Hematopoietic multipotent progenitor cell (in vitro differentiated cells): Measurements from ENCODE around the gene DDR2. TPM values are rescaled to one million over a fixed set of nuclear protein-coding genes. Genes with fewer than 3 reads are reported as not detected.

Experiments
- DNase-seq, 3 donors: peaks; one replicate each; pipeline ENCODE4 v3.0.0-alpha.2; 2011 to 2015; ENCODE audit warnings: low read depth in 2 of 3, low spot score in 2 of 3
- total RNA-seq: library from RNA; depleted of rRNA; stranded (reverse); fragments of >200 nt; gene quantifications from one replicate; pipeline ENCODE4 v1.2.3, GENCODE V29; 2012

Gene DDR2
- total RNA-seq, 1 donor, result 0.27 TPM

DNA sequence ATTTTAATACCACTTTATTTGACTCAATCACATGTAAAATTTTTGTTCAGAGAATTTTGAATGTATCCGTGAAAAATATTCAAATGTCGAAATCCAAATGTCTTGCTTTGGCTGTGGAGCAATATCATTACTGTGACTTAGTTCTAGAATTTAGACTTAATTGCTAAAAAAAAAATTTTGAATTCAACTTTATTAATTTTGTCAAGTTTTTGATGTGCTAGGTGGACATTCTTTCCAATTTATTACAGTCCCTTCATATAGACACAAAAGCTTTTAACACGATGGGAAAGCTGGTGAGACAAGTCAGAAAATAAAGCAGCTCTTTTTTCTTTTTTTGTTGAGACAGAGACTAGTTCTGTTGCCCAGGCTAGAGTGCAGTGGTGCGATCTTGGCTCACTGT, 62.6 kb downstream of the DDR2 start:
- DNase-seq, result no peak

DNA sequence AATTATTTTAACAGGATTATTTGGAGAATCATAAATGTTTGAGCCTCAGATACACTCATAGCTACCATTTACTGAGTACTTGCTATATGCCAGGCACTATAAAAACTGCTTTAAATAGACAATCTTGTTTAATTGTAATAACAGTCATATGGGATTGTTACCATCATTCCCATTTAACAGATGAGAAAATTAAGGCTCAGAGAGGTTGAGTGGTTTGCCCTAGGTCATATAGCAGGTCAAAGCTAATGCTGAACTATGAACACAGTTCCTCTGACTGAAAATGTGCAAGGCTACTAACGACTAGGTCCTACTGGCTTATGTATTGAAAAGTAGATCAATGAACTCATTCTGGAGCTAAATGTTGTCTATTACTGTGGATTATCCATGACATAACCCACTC, 63.4 kb downstream of the DDR2 start:
- DNase-seq, result no peak

DNA sequence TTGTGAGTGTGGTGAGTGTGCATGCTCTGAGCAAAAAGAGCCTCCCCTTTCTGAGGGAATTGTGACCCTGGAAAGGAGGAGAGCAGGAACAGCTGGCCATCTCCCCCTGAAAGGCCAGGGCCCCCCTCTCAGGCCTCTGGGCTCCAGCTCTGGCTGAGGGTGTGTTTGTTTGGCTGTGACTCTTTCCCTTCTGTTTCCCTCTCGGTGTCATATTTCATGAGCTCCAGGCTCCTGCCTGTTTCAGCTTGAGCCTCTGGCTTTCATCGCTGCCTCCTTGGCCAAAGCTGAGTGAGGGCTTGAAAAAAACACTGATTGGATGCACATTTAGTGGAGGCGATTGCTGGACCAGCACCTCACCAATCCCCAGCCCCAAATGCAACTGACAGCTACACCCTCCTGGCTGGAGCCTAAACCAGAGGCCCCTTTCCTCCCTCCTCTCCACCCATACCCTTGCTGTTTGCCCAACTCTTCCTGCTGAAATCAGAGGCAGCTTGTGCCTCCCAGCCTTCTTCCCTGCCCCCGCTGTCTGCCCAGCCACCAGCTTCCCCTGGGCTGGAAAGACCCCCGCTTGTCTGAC, 64.1 kb downstream of the DDR2 start:
- no peak for DNase-seq

DNA sequence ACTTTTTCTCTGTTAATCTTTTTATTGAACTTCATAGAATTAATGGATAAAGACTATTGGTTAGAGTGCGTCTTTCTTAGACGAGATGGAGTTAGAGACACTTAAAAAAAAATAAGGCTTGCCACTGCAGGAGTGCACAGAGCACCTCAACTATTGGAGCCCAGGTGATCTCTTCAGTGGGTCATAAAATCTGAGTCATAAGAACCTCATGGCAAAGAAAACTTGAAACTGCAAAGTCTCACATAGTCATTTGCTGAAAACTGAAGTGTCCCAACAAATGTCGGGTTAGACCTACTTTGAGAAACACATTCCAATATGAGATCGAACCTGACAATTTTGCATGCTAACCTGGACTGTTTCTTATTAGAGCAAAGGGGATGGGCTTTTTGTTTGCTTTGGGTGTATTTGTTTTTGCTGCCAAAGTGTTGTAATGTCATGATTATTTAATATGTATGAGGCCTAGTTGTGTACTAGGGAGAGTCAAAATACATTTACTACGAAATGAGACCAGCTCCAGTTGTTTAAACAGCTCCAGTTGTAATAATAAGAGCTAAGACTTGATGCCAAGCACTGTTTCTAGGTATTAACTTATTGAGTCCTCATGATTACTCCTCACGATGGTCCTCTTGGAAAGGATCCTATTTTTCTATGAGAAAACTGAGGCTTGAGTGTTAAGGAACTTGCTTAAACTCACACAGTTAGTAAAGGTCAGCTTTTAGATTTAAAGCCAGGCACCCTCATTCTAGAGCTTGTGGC, 65.1 kb downstream of the DDR2 start:
- DNase-seq, result no peak

DNA sequence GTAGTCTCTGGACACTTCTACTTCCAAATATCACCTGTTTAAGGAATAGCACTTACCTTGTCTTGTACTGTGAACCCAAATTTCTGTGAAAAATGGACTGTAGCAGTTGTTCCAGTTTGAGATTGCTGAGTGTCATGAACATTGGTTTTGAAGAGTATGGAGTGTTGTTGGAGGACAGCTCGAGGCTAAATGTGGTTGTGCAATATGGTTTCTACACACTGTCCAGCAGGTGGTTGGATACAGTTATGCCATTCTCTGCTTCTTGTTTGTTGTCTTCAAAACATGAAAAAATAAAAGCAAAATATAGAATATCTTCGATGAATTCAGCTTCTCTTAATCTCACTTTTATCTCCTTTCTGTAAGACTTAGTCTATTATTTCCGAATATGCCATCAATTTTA, 67.1 kb downstream of the DDR2 start:
- DNase-seq, result no peak

DNA sequence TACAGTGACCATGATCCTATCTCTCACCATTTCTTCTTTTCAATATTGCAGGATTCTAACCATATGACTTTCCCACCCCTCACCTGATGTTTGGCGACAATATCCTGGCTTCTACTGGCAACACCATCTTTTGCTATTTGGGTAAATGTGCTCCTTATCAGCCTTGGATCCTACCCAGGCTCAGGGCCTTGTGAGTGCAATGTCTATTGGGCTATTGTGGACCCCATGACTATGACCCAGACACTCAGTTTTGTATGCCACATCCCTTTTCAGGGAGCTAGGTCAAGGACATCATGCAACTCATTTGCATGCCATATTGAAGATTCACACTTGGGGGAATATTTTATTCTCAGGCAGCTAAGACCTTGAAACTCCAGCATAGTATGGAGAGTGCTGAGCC, 67.9 kb downstream of the DDR2 start:
- no peak for DNase-seq

DNA sequence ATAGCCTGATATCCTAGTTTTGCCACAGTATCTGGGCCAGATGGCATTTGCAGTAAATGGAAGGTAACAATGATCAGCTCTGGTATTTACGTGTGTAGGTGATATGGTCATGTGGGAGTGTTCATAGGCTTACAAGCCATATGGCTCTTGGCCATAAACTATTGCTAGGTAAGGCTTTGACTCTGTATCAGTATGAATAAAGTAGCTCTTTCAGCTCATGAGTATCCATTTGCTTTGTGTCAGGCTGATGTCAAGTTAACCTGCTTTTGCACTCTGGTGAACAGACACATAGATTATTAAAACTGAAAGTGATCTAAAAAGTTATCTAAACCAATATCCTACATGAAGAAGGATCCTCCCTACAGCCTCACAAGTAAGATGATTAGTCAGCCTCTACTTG, 69.0 kb downstream of the DDR2 start:
- no peak for DNase-seq

DNA sequence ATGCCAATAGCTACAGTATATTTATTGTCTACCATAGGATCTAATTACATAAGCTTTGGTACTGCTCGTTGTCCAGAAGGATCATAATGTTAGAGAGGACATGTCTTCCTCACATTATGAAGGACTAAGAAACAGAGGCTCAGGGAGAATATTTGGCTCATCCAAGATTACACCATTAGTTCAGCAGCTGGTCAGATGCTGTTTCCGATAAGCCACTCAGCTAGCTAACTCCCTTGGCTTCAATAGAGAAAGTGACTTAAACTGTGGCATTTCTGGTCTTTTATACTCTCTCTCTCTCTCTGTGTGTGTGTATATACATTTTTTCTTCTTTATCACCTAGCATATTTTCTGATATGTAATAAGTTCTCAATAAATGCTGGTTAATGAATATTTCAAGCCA, 70.4 kb downstream of the DDR2 start:
- DNase-seq, result no peak

DNA sequence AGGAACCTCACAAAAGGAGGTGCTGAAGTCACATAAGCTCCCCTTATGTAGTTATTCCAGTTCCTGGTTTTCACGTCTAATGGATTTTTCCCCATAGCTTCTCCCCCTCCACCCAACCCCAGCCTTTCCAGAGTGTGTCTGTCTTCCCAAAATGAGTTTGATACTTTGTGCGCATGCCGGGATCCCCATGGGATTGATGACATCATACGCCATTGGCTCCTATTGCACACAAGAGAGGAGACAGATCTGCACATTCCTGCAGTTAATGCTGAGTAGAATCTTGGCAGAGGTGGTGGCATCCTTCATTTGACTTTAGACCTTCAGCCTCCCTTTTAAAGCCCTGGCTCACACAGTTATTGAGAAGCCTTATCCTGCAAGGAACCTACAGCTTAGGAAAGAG, 71.4 kb downstream of the DDR2 start:
- DNase-seq, result no peak

DNA sequence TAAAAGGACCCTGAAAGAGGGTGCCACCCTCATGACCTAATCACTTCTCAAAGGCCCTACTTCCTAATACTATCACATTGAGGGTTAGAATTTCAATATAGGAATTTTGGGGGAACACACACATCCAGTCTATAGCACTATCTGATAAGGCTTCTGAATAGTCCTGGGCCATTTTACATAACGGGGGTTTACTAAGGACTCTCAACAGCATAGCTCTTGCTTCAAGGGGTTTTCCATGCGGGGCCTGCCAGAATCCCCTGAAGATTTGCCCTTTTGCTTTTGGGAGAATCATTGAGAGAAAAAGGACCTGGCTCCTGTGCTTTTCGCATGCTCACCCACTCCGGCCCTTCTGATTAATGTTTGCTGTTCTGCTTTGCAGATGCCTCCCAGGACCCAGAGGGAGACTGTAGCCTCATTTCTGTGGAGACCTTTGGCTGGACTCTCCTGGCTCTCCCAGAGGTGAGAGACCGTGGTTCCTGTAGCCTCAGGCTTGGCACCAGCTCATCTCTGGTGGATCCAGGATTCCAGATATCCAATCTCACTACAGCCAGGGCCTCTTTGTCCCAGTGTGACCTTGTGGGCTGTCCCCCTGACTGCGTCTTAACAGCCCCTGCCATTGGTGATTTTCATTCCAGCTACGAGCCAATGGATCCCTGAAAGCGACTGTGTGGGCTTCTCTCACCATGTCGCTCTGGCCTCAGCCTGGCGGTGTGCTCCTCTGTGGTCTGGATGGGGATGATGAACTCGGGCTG, 72.6 kb downstream of the DDR2 start:
- DNase-seq, result no peak

DNA sequence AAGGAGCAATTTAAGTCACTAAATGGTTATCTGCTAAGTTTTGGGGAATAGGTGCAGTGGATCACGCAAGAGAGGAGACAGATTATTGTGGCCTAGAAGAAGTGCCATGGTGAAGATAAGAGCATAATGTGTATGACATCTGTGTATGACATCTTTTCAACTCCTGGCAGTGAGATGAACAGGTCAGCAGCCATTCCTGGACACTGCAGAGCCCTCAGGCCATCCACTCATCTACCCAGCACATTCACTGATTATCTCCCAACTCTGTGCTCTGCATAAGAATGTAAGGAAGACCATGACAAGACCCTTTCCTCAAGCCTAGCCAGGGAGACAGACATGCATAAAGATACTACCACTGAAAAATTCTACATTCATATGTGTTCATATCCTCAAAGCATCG, 73.7 kb downstream of the DDR2 start:
- no peak for DNase-seq

DNA sequence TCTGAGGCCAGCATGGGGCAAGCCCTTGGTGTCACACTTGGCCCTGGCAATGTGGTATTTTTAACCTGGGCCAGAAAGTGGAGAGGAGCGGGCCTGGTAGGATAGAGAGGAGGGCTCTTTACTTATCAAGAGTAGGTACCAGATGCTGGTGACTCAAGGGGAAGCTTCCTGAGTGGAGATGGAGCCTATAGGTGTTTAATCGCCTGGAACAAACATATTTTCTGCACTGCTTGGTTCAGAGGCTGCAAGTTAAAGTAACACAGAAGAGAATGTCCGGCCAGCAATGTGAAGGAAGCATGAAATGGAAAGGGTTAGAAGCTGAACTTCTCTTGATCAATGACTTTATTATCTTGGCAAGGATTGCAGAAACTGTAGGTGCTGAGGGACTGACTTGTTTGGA, 74.3 kb downstream of the DDR2 start:
- no peak for DNase-seq

DNA sequence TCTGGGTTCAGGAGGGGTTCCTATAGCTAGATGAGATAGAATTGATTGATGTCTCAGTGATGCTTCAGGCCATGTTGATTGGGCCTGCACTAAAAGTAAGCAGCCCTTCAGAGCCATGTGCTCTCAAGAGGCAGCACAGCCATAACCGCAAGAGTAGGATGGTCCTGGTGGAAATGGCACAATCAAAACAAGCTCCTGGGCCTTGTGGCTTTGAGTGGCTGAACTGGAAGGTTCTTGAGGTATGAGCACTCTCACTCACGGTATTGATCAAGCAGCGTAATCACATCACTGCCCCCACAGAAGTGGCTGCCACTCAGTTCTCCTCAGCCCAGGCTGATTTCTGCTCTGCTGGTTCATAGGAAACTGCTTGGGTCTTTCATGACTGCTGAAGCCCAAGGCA, 76.0 kb downstream of the DDR2 start:
- DNase-seq, result no peak

DNA sequence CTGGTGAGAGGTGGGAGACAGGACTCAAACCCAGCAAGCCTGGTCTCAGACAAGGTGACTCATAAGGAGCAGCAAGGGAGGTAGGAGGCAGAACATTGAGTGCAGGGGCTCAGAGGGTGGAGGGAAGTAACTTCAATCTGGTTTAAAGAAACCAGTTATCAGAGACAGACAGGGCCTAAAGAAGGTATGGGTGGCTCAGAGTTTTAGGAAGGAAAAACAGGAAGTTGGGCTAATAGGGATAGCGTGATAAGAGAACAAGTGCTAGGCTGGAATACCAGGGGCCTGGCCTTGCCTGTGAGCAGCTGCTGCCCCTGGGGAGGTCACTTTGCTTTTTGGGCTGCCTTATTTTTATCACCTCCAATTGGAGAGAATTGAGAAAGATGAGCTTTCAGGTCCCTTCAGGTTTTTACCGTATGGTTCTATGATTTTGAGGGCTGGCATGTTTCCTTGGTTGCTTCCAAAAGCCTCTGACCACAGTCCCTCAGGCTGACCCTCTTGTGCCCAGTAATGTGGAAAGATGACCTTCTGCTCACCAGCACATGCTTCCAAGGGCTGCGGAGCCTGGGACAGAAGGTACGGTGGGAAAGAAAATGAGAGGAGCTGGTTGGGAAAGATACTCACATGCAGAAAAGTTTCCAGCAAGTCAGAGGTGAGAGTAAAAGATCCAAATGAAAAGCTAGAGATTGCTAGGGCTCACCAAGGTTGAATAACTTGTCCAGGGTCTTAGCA, 77.0 kb downstream of the DDR2 start:
- DNase-seq, result no peak

DNA sequence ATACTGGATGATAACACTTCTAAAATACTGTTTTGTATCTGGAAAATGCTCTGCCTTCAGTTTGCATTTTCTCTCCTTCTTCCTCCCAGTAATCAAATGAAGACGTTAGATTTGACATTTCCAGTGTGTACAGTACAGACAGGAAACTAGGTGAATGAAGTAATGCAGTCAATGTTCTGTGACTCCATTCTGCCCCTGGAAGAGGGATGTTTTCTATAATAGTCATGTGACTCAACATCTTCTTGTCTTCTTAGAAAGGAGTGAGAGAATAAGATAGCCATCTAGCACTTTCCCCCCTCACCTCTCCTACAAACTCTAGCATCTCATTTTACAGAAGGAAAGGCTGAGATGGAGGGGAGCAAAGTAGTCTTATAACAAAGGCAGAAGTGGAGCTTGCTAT, 77.6 kb downstream of the DDR2 start:
- no peak for DNase-seq

DNA sequence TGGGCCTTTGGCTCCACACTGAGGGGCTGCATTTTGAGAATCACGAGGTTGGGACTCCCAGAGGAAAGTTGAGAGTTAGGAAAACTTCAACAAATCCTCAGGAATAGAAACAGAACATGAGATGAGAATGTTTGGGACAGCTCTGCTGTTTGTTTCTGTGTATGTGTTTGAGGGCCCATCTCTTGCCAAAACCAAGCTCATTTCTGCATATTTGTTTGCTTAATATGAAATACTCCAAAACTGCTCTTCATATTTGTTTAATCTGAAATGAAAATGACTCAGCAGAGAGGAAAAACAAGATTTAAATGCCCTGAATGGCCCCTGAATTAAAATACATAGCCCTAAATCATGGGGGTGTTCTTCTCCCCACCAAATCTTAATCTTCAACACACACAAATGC, 78.1 kb downstream of the DDR2 start:
- no peak for DNase-seq

DNA sequence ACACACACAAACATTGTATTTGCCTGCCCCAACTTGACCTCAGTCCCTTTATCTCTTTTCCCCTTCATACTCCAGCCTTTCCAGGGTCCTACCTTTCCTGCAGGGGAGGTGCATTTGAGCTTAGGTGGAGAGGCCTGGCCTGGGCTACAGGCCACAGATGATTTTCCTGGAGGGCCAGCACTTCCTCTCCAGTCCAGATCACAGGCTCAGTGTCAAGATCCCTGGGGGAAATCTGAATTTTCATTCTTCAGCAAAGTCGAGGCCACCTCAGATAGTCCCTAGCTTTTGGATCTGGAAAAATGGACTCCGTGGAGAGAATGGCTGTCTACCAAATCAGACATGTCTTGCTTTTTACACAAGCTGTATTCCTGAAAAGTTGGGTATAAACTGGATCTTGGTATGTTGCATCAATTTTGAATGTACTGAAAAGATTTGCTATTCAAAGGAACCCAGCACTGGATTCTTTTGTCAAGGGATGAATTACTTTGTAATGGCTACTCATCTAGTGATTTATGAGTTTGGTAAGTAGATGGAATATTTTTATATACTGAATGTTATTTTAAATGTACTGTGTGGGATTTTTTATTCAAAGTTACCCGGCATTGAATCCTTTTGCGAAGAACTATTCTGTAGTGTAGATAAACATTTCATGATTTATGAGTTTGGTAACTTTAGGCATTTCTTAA, 78.7 kb downstream of the DDR2 start:
- no peak for DNase-seq

DNA sequence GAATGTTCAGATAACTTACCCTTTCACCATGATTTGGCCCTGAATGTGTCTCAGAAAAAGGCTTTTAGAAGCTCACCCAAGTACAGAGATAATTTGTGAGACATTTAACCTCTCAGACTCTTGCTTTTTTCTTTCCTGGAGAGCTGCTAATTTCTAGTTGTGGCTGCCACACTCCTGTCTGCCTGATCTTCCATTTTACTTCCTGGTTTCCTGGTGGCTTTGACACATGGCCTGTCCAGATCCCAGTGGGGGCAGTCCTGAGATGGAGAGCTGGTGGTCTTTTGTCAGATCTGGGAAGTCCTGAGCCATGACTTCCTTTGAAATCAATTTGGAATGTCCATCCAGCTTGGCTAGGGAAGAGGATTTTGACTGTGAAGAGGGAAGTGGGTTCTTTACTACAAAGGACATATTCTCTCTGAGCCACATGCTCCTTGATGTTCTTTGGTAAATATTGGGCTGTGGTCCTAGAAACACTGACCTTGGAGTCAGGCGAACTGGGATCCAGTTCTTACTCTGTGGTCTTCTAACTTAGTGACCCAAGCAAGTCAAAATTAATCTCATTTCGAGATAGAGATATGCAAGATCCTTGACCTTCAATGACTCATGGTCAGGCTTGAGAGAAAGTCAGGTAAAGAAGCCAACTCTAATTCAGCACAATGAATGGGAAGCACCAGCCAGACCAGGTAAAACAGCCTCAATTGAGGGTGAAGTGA, 80.2 kb downstream of the DDR2 start:
- DNase-seq, result no peak

DNA sequence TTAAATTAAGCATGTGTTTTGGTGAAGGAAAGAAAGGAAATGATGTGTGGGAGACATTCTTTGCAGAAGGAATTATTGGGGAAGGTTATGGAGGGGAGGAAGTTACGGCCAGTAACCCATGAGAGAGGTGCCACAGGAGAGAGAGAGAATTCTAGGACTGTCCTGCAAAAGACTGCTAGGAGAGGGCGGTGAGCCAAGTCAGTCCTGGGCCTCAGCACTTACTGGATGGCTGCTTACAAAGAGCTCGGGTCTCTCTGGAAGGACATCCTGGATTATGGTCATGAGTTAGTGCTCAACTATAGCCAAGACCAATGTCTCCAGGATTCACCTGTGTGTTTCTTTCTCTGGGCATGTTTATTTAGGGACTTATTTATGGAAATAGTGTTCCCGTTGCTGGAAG, 83.9 kb downstream of the DDR2 start:
- DNase-seq, result no peak

DNA sequence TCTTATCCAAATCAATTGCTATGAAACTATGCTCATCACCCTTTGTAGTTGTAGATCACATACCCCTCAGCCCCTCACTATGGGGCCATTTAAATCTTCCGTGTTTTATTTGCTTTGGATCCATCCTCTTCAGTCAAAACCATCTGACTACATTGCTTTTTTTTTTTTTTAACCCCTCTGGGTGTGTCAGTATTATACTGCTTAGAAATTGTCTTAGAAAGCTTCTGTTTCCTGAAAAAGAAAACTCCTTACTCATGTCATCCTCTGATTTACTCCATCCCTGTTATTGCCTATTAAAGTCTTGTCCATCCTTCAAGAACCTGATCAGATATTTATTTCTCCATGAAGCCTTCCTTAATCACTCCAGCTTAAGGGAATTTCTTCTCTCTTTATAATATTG, 84.3 kb downstream of the DDR2 start:
- no peak for DNase-seq
